NOMO-1 treated with DMSO at 0.1 percent for 48 hours (cell line): ENCODE data around the gene ULK3.

Experiments used
- DNase-seq: peaks from one replicate; lab custom pipeline; 2025; ENCODE audit not compliant: unreplicated experiment; lab: John Stamatoyannopoulos, UW

The ULK3 gene

GRCh38 chr15:74840851-74841775 lies 1.8 kb downstream of the ULK3 start:
- DNase-seq = no peak

- no peak for DNase-seq
These were observed 3.2 kb downstream of the ULK3 start for GRCh38 chr15:74839526-74840395.

DNA sequence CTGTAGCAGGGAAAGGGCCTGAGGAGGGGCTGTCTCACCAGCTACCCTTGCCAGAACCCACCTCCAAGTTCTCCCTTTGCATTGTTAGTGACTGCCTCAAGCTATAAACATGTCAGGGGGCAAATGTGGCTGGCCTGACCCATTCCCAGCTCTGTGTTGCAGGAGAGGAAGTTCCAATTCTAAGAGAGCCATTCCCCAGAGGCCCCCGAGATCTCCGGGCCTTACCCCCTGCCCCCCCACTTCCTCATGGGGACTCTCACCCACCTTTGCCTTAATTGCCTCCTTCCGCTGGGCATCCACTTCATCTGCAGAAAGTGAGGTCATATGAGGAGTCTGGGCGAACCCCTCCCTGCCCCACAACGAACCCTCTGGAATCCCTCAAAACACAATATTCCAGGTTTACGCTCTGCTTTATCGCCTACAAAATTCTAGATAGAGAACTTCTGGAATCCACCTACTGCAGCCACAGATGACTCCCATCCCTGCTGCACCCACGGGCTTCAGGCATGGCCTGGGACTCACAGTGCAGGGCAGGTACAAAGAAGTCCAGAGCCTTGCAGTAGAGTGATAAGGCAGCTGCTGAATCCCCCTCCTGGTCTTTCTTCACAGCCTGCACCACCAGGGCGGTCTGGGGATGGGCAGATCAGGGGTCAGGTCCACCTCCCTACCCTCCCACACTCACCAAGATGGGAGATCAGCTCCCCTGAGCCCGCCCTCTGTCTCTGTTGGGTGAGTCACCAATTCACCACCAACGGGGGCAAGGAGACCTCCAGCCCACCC lies 4.0 kb downstream of the ULK3 start:
- no peak for DNase-seq

DNA sequence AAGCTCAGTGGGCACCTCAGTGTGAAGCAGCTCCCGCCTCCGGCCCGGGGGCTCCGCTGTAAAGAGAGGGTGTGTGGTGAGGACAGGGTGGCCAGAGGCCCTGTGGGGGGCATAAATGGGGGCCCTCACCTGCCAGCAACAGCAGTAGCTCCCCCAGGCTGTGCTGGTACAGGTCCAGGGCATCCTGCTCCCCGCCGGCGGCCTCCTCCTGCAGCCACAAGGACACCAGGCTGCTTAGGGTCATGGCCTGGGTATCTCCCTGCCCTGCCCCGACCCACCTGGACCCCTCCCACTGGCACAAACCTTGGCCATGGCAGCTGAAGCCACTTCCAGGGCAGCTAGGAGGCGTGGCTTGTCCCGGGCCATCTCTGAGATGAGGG lies 4.8 kb downstream of the ULK3 start:
- DNase-seq = no peak

DNA sequence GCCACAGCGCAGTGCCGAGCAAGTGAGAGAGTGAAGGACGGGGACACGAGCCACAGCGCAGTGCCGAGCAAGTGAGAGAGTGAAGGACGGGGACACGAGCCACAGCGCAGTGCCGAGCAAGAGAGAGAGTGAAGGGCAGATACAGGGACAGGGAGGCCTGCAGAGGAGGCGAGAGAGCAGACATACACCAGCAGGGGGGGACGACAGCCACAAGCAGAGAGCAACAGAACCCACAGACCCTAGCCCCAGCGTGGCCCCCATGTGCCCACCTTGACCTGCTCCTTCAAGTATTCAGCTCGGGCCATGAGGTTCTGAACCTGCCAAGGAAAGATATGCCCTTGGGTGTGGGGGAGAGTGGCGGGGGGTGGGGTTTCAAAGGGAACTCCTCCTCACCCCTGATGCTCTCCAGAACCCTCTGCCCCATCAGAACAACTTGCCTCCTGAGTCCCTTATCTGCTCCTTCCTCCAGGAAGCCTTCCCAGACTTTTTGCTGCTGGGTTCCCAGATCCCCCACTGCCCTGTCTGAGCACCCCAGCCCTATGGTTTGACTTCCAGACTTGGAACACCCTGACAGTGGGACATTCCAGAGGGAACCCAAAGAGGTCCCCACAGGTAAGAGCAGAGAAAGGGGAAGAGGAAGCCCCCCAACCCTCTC lies 5.3 kb downstream of the ULK3 start:
- no peak for DNase-seq

GRCh38 chr15:74836846-74837245 lies 6.1 kb downstream of the ULK3 start:
- DNase-seq = no peak

DNA sequence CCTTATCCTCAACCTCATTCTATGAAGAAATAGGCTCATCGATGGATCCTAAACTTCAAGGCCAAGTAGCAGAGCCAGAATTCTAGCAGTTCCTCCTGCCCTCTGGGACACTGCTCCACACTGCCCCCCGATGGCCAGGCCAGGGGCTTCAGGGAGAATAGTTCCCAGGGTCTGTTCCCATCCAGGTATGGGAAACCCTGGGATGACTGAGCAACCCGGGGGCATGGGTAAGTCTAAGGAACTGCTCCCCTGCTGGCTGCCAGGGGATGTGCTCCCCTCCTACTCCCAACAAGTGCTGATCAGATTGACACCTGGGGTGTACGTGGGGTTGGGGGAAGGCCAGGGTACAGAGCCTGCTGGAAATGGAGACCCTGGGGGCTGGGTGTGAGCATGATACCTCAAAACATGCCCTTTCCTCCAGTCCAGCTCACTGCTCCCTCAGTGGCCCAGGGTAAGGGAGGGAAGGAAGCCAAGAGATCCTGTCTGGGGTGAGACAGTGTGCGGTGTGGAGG lies 7.6 kb downstream of the ULK3 start:
- peak; percentile 20 for DNase-seq

DNA sequence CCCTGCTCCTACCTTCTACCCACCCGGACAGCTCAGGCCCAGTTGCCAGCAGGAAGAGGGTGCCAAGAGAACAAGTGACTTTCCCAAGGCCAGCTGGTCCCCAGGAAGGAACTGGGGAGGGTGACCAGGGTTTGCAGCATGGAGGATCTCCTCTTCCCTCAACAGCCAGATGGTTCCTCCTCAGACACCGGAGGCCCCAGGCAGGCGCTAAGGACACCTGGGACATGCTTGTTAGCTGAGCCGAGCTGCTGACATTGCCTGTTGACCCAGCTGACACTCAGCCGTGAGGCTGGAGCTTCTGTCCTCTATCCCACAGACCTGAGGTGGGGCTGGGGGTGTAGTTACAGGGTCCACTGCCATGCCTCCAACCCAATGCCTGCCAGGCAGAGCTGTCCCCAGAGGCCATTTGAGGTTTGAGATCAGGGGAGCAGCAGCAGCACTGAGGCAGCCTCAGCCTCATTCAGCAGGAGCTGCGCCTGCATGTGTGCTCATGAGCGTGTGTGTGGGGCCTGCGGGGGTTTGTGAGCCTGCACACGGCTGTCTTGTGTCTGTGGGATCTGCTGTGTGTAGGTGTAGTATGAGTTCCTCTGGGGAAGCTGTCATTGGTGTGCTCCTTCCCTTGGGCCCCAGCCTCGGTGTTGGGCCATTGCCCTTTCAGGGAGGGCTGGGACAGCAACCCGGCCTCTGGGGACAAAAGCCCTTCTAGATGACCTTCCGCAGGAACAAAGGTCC lies 9.4 kb downstream of the ULK3 start:
- DNase-seq = no peak

DNA sequence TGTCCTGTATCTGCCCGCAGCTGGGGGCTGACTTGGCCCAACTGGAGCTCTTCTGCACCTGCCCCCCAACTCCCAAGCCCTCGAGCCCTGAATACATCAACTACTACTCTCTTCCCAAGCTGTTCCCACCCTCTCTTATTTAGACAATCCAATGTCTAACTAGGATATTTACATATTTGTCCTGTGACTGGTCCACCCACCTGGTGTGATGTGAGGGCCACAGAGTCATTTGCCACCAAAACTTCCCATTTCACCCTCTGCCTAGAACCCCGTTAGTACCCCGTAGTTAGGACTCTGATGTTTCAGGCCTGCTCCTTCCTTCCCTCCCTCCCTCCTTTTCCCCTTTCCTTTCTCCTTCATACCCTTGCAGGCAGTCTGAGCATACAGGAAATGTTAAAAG lies 10.1 kb downstream of the ULK3 start:
- no peak for DNase-seq

DNA sequence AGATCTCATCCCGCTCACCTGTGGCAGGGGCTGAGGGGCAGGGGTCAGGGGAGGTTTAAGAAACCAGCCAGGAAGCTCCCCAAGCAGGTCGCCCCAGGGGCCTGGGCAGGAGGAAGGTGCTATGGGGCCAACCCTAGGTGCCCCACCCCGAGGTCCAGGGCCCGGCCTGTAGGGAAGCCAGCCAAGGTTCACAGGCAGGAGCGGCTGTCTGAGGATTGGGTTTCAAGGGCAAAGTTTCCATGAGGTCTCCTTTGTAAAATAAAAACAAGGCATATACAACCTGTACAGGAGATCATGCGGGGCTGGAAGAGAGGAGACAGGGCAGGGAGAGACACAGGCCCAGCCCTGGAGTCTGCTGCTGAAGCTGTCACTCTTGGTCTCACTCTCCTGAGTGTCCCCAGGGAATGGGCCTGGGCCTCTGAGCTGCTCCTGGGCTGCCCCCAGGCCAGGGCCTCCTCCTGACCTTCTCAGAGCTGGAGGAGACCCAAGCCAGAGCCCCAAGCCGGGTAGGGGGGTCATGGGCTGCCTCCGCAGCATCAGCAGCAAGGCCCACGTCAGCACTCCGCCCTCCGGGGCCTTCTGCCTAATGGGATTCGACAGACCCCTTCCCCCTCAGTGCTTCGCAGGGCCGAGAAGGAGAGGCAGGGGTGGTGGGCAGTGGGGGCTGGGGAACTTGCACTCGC lies 11.0 kb downstream of the ULK3 start:
- no peak for DNase-seq

DNA sequence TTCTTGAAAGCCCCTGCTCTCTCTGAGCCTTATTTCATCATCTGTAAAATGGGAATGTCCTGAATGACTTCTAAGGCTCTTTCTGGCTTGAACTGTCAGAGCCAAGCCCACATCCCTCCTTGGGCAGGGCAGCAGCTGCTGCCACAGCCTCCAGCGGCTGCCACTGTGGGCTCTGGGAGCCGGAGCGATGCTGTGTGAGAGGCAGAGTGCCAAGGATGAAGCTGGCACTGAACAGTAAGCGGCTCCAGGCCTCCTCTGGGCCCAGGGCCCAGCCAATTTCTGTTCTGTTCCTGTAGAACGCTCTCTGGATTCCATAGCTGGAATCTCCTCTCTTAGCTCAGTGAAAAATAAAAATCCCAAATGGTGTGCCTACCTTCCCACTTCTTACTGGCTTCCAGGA lies 12.1 kb downstream of the ULK3 start:
- no peak for DNase-seq

DNA sequence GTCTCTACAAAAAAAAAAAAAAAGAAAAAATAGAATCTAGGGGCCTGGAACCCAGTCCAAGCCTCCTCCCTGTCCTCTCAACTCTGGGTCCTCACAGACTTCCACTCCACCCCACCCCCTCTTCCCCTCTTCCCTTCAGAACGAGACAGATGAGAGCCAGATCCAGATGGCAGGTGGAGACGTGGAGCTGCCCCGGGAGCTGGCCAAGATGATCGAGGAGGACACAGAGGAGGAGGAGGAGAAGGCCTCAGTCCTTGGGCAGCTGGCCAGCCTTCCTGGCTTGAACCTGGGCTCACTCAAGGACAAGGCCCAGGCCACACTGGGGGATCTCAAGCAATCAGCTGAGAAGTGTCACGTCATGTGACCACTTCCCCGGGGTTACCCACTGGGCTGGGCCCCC lies 13.0 kb downstream of the ULK3 start:
- no peak for DNase-seq

DNA sequence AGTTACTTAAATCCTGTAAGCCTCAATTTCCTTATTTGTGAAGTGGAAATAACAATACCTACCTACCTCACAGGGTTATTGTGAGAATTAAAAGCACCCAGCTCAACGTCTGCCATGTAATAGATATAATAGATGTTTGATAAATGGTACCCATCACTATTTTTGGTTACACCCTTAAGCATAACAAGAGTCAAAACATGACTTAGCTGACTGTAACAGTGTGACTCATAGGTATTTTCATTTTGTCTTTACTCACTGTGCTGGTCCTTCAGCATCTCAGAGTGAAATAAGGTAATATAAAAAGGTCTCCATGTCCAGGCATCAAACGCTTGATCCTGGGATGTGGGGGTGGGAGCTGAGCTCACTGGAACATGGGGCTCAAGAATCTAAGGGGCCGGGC lies 13.5 kb downstream of the ULK3 start:
- no peak for DNase-seq

DNA sequence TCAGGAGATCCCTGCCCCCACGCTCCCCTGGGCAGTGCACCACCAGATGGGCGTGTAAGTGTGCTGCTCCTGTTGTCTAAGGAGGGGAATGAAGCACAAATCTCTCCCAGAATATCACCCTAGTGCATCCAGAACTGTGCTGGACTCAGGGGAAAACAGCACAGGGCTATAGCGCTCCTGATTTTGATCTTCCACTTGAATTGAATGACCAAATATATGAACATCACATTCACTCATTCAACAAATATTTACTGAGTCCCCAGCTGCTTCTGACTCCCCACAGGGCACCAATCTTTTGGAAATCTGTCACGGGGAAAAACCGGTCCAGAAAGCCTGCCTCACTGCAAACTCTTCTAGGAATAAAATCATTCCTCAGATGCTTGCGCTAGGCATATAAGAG lies 14.1 kb downstream of the ULK3 start:
- no peak for DNase-seq

DNA sequence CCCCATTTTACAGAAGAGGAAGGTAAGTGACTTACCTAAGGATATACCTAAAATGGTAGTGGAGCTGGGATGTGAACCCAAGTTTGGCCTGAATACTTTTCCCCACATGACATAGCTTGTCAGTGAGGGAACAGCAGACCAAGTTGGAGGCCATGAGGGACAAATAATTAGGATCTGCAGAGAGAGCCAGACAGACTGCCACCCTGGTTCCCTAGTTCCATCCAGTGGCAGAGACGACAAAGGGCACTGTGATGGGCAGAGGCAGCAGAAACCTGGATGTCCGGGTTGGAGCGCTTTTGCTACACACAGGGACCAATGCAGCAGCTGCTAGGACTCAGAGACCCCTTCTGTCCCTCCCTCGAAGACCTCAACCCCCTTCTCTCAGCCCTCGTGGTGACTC lies 15.3 kb downstream of the ULK3 start:
- DNase-seq = no peak

DNA sequence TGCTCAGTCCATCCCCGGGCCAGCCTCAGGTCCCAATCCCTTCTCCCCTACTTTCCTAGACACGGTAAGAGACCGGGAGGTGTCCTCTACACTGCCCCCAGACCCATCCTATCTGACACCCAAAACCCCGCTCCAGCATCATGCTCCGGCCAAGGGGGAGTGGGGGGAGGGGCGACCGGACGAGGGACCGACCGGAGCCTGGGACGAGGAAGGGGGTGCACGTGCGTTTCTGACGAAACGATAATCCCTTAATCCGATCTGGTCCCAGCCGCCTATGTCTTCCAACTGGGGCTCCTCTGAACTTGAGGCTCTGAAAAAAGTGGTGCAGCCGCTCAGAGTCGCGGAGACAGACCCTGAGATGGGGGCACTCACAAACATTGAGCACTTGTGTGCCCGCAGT lies 16.0 kb downstream of the ULK3 start:
- DNase-seq = no peak

GRCh38 chr15:74826364-74826819 lies 16.6 kb downstream of the ULK3 start, which contains the start of gene CPLX3:
Gene CPLX3 (plus strand): TSS chr15:74826627. CDS start chr15:74826704, 77 bp downstream.
- DNase-seq = no peak

- no peak for DNase-seq
These were observed 17.1 kb downstream of the ULK3 start for GRCh38 chr15:74825866-74826265.

DNA sequence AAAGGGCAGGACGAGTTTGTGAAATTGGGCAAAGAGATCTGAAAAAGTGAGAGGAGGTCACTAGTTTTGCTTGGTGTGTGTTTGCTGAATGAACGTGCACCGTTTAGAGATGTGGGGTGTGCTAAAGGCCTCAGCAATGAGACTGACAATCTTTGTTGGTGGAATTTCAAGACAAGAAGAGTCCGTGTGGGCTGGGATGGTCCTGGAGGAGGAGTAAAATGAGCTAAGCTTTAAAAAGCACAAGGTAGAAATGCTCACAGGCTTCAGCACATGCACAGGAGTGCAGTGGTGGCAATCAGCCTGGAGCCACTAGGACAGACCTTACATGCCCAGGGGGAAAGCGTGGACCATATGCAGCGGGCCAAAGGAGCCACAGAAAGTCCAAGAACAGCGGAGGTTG lies 18.0 kb downstream of the ULK3 start:
- no peak for DNase-seq
